ENCODE data around the gene ATG4A.

ATG4A gene

GRCh38 chrX:108091264-108091877, at the start of gene ATG4A, which contains the start of gene PSMD10:
Gene ATG4A, plus strand, starts transcription at chrX:108091778. Its CDS starts 49 bp downstream, at chrX:108091827.
Gene PSMD10, minus strand, starts transcription at chrX:108091542. Its CDS starts 22 bp downstream, at chrX:108091520.
- peak; percentile 77 for DNase-seq

DNA sequence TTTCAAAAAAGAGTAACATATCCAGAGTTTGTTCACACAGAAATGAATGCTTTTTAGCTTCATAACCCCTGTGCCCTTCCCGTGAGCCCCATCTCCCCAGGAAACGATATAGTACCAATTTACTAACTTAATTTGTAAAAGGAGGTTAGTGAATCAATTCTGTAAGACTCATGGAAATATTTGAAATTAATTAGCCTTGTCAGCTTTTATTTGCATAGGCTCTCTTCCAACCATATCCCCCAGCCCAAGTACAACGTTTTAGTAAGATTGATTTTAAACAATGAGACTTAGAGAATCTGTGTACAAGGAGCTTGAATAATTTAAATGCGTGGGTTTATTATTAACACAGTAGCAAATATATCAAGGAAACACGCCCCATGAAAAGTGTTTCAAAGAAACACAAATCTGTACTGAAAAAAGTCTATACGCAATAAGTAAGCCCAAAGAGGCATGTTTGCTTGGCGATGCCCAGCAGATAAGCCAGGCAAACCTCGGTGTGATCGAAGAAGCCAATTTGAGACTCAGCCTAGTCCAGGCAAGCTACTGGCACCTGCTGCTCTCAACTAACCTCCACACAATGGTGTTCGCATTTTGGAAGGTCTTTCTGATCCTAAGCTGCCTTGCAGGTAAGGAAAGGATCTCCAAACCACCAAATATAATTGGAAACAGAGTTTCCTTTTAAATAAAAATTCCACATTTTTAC, 46.9 kb upstream of the ATG4A start, which contains the start of gene VSIG1:
Gene VSIG1 (plus strand): TSS at position 512 of the 703 bp plus-strand sequence. CDS start 66 bp downstream, at position 578.
- no peak for DNase-seq

- no peak for DNase-seq
Measured at GRCh38 chrX:108049649-108050048, 41.9 kb upstream of the ATG4A start.

DNA sequence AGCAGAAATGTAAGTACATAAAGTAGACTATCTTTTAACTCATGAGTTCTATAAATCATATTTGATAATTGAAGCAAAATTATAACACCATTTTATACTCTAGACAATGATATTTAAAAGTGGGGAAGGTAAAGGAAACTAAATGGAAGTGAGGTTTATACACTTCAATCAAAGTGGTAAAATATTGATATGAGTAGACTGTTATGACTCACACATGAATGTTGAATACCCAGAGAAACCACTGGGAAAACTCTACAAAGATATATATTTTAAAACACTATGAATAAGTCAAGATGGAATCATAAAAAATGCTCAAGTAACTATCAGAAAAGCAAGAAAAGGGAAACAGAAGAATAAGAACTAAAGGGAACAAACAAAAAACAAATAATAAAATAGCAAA, 38.4 kb upstream of the ATG4A start:
- no peak for DNase-seq

DNA sequence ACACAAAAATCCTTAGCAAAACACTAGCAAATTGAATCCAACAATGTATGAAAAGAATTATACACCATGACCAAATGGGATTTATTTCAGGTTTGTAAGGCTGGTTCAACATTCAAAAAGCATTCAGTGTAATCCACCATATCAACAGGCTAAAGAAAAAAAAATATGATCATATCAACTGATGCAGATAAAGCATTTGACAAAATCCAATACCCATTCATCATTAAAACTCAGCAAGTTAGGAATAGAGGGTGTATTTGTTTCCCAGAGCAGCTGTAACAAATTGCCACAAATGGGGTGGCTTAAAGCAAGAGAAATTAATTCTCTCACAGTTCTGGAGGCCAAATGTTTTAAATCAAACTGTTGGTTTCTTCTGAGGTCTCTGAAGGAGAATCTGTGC, 36.0 kb upstream of the ATG4A start:
- no peak for DNase-seq

DNA sequence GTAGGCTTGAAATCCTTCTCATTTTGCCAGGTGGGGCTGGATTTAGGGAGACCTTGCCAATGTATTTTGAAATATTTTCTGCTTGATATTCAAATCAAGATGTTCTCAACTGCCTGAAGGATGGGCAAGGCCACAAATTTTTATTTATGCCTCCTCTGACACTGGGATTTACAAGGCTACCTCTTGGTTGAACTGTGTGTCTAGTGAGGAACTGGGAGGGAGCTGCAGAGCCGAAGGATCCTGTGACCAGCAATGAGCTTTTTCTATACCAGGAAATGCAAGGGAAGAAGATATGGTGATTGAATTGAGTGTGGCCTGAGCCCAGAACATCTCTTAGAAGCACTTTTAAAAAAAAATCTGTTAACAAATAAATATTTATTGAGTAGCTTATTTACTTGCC, 31.8 kb upstream of the ATG4A start:
- no peak for DNase-seq

DNA sequence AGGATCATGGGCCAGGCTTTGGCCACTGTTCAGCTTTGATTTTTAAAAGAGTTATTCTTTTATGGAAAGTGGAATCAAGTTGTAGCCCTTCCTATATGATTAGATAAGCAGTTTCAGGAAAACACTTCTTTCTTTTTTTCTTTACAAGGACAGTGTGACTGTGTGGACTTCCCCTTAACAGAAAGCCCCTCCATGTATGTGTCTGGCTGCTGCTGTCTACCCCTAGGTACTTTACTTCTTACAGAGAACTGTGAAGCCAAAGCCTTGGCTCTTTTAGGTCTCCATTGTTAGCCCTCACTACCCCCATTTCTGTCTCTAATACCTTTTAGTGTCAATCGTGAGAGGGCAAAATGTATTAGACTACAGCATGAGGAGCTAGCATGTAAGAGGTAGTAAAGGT, 27.6 kb upstream of the ATG4A start:
- DNase-seq, result no peak

DNA sequence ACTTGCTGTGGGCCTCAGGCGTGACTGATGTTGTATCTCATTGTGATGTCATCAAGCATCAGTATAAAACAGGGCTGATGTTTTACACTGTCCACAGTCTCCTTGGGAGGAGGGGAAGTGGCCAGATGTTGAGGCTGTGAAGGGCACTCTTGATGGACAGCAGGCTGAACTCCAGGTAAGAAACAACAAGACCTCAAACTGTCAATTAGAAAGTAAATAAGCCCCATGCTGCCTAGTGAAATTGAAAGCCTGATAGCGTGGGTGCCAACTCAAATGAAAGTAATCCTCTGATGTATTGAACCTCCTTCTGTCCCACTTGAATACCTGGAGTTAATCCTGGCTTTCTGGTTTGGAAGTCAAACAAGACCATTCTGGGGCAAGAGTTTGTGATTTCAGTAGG, 27.0 kb upstream of the ATG4A start:
- DNase-seq, result no peak

DNA sequence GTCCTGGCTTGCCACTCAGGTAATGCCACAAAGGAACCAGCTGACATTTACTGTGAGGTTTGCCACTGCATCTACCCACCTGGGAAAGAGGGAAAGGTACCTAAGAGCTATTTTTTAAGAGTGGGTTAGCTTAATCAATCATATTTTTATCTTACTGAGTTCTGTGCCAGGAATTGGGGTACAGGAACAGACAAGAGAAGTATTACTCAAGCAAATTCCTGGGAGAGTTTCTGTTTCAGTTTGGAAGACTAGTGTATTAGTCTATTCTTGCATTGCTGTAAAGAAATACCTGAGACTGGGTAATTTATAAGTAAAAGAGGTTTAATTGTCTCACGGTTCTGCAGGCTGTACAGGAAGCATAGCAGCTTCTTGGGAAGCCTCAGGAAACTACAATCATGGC, 23.5 kb upstream of the ATG4A start:
- no peak for DNase-seq

GRCh38 chrX:108070891-108071290, 20.7 kb upstream of the ATG4A start:
- DNase-seq, result no peak

GRCh38 chrX:108071578-108071977, 20.0 kb upstream of the ATG4A start:
- DNase-seq, result no peak

DNA sequence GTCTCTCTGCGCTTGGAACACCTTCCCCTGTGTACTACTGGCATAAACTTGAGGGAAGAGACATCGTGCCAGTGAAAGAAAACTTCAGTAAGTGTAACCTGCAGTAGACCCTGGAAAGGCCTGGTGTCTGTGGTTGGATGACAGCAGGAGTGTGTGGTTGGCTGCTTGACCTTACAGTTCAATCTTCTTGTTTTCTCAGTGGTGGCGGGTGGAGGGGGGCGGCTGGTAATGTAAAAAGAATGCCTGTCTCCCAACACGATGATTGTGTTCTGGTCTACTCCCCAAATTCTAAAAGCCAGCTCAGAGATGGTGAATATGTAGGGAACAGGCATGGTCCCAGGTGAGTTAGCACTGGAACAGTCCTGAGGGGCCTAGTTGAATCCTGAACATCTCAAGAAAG, 18.8 kb upstream of the ATG4A start:
- no peak for DNase-seq

- no peak for DNase-seq
Measured at GRCh38 chrX:108081110-108081509, 10.5 kb upstream of the ATG4A start.

DNA sequence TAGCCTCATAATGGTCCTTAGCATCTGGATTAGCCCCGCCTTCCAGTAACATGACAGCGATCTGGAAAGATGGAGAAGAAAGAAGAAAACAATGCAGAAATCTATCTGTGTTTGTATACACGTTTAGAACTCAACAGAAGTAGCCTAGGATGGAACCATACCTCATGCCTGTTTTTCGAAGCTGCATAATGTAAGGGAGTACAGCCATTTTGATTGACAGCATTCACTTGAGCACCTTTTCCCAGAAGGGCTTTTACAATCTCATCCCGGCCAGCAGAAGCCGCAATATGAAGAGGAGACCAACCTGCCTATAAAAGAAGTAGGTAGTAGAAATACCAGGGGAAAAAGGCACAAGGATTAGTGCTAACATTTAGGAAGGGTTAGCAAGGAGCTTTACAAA, 3.8 kb upstream of the ATG4A start:
- no peak for DNase-seq

DNA sequence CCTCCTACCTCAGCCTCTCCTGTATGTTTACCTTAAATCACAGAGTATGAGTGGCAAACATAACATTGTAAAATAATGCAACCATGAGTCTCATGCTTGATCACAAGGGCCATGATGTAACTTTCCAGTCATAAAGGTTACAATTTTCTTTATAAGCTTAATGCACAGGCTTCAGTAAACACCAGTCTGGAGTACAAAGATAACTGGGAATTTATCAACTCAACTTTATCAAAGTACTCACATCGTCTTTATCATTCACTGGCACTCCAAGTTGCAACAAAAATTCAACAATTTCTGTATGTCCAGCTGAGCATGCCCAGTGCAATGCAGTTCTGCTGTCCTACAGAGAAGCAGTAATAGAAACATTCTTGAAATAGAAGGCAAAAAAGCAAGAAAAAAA, 3.1 kb upstream of the ATG4A start:
- no peak for DNase-seq

DNA sequence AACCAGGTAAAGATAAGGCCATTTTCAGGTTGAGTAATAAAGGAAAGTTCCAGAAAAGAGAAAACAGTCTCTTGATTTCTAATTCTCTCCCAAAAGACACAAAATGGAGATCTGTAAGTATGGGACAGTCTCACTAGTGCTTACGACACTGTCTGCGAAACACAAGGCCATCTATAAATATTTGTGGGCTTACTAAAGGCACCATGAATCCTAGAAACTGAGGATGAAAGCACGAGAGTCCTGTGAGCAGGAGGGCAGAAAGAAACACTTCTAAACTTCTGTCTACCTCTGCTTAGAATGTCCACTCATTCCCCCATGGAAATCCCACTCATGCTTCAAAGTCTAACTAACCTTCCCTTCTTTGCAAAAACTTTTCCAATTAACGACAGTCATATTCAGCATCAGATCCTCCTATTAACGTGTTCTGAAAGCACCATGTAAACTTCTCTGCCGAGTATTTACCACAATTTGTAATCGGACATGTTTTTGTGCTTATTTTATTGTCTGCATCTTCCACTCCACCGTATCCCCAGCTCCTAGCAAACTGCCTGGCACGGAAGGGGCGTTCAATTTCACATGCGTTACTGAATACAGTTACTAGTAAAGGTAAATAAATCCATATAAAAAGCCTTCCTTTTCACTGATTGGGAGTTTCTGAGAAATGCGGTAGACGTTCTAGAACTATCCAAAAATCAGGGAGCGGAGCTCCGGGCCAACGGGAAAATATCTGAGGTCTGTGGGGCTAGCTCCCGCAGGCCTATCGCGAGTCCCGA, 901 bp upstream of the ATG4A start:
- no peak for DNase-seq

- DNase-seq, result no peak
Measured at GRCh38 chrX:108091878-108092291, 307 bp downstream of the ATG4A start.

DNA sequence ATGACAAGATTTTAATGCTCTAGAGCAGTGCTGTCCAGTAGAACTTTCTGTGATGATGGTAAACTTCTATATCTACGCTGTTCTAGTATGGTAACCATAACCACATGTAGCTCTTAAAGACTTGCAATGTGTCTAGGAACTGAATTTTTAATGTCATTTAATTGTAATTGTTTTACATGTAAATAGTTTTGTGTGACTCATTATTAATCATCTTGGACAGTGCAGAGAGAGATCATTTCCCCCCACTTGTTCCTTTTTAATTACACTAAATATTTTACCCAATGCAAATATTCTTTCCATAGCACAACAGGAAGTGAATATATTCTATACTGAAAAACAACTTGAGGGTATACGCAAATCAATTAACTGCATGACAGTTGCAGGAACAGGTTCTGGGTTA, 5.8 kb downstream of the ATG4A start:
- no peak for DNase-seq

GRCh38 chrX:108105473-108105872, 13.9 kb downstream of the ATG4A start:
- no peak for DNase-seq

DNA sequence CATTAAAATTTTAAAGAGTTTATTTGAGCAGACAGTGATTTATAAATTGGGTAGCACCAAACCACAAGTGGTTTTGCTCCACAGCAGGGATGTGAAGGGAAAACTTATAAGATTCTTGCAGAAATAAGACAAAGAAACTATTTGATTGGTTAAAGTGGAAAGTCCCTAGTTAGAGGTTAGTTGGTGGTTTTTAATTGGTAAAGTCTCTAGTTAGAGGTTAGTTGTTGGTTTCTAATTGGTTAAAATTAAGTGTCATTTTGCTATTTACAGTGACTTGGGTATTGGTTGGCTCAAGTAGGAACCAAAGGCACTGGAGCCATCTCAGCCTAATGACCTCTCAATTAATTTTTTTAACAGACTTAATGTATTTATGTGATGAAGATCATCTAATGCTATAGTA, 23.0 kb downstream of the ATG4A start:
- DNase-seq, result no peak

GRCh38 chrX:108117988-108118387, 26.4 kb downstream of the ATG4A start:
- no peak for DNase-seq

DNA sequence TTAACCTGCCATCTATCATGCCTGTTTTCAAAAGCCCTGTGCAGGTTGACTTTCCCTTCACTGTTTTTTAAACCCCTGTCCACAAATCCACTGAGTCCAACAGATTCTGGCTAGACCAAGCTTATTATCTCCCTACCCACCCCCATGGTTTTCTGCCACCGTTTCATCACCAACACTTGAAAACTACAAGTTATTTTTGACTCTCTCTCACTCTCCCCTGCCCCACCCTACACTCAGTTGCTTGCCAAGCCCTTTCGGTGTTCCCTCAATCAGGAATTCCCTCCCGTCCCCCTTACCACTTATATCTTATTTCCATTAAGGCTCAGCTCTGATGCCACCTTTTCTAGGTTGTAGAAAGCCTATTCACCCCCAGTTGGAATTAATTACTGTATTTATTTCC, 29.7 kb downstream of the ATG4A start:
- no peak for DNase-seq

DNA sequence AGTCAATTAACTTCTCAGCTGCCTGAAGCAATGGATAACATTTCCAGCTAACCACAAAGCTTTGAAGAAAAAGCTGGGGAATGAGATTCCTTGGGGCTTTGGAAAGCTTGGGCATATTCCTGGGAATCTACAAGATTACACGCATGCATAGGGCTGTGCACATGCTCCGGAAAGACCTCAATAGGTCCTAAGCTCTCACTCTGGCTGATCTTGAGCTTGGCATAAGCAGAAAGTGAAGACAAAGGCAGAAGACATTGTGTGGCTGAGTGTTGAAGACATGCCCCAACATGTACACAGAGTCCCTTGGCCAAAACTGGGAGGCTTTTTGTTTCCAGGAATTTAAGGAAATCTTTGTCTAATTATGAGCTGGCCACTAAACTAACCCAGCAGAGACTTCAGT, 31.2 kb downstream of the ATG4A start:
- DNase-seq, result no peak
